GM18861 (cell line): ENCODE measurements around the gene PANK4.

ENCODE experiments used
- ATAC-seq: cut with Tn5 transposase; IDR thresholded peaks from one replicate; pipeline ENCODE4 v1.9.1; 2021; ENCODE audit not compliant: unreplicated experiment

Gene PANK4

GRCh38 chr1:2480236-2480985 is 46.0 kb downstream of the PANK4 start:
- ATAC-seq = no peak

GRCh38 chr1:2479618-2480017 is 46.8 kb downstream of the PANK4 start:
- ATAC-seq = no peak

DNA sequence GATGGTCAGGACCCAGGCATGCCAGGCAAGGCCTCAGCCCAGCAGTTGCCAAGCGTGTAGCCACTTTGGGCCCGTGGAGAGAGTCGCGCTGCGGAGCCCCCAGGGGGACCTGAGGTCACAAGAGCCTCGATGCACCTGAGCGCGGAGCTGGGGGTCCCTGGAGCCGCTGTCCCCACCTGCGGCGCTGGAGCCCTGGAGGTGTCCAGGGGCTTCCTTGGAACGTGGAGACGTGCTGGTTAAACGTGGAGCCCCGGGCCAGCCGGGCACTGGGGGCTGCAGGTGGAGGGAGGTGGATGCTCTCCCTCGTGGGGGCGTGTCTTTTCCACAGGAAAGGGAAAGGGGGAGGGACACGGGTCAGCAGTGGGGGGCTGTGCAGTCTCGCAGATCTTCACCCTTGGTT is 47.2 kb downstream of the PANK4 start:
- no peak for ATAC-seq

DNA sequence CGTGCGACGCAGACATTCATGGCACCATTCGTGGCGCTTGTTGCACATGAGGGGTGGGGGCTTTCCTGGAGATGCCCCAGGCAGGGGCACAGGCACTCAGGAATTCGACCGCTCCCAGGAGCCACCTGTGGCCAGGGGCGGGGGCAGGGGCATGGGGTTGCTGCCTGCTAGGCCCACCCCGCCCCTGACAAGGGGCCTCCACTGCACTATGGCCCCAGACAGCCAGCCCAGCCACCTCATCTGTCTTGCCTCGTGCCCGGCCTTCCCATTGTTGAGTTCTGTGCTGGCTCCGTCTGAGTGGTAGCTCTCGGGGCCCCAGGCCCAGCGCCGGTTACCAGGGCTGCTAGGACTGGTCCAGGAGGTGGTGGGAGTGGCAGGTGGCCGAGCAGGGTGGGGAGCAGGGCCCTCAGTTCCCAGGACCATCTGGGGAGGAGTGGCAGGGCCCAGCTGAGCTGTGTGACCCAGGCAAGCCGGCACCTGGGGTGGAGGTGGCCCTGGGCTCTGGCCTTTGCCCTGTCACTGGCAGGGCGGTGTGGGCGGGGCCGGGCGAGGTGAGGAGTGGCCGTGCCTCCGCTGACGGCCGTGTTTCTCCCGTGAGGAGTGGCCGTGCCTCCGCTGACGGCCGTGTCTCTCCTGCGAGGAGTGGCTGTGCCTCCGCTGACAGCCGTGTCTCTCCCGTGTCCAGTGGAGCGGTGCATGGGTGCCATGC is 48.5 kb downstream of the PANK4 start:
- ATAC-seq = no peak

DNA sequence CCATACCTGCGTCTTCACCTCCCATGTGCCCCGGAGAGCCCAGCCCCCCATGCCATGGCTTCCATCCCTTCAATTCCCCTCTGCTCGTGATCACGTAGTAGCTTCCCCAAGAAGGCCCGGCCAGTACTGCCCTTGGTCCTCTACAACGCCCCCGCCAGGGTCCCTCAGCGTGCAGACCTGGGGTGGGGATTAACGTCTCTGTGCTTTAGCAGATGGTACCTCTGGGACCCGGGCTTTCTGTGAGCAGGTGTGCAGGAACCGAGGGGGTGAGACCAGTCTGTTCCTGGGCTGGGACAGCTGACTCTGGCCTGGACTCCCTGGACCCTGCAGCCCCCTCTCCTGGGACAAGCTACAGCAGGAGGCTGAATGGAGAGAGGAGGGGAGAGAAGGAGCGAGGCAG is 49.1 kb downstream of the PANK4 start:
- ATAC-seq = no peak

- no peak for ATAC-seq
Measured at GRCh38 chr1:2476061-2476999, 50.1 kb downstream of the PANK4 start, which contains the start of gene PLCH2. TSS of gene PLCH2 (plus strand) at chr1:2476289. CDS start at chr1:2476589, 300 bp downstream.

- no peak for ATAC-seq
Measured at GRCh38 chr1:2475571-2475970, 50.8 kb downstream of the PANK4 start.

- ATAC-seq = no peak
Measured at GRCh38 chr1:2474933-2475371, 51.4 kb downstream of the PANK4 start.

DNA sequence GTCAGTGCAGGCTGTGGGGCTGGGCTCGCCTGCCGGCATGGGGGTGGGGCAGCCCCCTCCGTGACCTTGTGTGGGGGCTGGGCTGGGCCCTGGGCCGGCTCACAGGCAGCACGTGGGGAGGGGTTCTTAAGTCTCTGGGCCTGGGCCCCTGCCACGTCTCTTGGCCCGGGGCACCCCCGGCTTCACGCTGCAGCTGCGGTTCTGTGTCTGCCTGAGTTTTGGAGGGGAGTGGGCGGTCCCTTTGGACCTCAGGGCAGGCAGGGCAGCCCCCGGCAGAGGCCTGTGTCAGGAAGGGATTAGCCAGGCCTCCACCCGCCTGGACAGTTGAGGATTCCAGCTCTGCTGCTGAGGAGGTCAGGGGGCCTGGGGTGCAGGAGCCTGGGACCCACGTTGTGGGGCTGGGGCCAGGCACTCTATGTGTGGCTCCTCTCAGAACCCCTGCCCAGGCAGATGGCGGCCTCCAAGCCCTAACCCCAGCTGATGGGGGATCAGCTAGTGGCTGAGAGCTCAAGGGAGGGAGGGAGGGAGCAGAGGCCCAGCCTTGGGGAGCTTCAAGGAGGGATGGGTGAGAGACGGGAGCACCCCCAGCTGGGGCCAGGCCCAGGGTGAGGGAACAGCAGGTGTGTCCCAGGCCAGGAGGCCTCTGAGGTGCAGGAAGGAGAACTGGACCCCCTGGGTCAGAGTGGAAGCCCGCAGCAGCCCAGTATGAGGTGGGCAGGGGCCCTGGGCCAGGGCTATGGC is 52.1 kb downstream of the PANK4 start:
- no peak for ATAC-seq

- ATAC-seq = no peak
Measured at GRCh38 chr1:2473198-2473597, 53.2 kb downstream of the PANK4 start.

GRCh38 chr1:2472561-2473177 is 53.7 kb downstream of the PANK4 start:
- ATAC-seq = no peak

GRCh38 chr1:2472109-2472508 is 54.3 kb downstream of the PANK4 start:
- no peak for ATAC-seq

DNA sequence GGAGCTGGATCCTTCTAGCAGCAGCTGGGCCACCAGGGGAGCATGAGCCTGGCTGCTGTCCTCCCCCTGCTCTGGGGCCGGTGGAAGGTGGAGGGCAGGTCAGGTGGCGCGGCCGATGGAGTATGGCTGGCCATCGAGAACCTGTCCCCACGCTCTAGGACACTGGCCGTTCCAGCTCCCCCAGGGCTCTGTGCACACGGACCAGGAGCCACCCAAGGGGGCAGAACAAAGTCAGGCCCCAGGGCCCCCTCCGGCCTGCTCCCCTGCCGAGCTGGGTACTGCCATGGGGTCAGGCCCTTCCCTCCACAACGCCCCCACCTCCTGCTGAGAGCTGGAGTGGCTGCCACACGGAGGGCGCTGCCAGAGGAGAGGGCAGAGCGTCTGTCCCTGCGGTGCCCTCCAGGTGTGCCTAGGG is 54.8 kb downstream of the PANK4 start:
- ATAC-seq = no peak

GRCh38 chr1:2471159-2471471 is 55.3 kb downstream of the PANK4 start:
- ATAC-seq = no peak

GRCh38 chr1:2470290-2471158 is 55.9 kb downstream of the PANK4 start:
- ATAC-seq = no peak

DNA sequence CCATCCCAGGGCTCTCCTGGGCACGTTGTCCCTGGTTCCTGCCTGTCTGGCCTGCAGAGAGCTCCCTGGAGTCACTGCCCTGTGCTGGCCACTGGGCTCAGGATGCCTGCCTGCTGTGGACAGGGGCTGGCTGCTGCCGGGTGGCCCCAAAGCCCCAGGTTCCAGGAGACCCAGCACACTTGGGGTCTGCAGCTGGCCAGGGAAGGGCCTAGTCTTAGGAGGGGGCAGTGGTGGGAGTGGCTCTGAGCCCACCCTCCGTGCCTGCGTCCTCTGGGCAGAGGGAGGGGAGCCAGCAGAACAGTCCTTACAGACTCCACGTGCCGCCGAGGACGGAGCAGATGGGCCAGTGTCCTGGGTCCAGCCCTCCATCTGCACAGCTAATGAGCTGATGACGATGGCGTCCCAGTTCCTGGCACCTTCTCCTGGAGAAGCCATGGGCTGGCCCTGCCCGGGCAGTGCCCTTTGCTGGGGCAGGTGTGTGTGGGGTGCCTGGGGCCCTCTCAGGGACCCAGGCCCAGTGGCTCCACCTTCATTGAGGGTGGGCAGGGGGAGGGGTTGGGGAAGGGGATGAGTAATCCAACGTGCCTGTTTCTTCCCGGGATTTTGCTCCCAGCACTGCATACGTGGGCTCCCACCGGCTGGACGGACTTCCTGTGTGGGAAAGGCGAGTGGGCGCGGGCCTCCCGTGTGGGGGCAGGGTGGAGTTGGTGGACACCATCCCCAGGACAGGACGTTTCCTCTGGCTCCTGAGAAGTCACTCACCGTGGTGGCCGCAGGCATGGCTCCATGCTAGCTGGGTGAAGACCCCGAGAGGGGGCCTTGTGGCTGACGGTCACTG is 57.1 kb downstream of the PANK4 start:
- no peak for ATAC-seq

DNA sequence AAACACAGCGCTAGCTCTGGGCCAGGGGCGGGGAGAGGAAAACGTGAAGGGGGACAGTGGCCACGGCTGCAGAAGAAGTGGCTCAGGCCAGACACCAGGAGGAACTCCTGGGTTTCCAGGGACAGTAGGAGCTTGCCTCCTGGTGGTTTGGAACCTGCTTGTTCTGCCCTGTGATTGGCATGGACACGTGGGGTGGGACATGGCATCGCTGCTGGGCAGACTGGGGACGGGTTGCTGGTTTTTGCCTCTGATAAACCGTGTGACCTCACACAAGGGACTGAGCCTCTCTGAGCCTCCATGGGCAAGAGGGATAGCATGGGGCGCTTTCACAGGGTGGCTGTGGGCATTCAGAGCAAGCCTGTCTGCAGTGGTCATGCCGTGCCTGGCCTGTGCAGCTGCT is 57.9 kb downstream of the PANK4 start:
- no peak for ATAC-seq

- no peak for ATAC-seq
Measured at GRCh38 chr1:2468041-2468472, 58.3 kb downstream of the PANK4 start.
